DND-41 (cell line): ENCODE results near the gene MAN2C1.

Source experiments
- CTCF ChIP-seq: IDR thresholded peaks from 2 replicates; pipeline ENCODE4 v1.5.1; 2012; ENCODE audit warnings: borderline replicate concordance, low read length, moderate library complexity, mild to moderate bottlenecking; ENCODE audit not compliant: poor library complexity, severe bottlenecking; ENCODE audit errors: extremely low read depth
- EZH2 ChIP-seq: IDR thresholded peaks from 3 replicates; pipeline ENCODE4 v1.6.1; 2012; ENCODE audit warnings: borderline replicate concordance, low read depth, mild to moderate bottlenecking, moderate library complexity, low read length, inconsistent platforms; ENCODE audit not compliant: severe bottlenecking

- TF ChIP-seq CTCF (no peak), EZH2 (no peak)
Observed at GRCh38 chr15:75356517-75356916, 11.9 kb downstream of the MAN2C1 start.
